ENCODE measurements around the gene ATP2C2. TPM values are rescaled to one million over a fixed set of nuclear protein-coding genes. Genes with fewer than 3 reads are reported as not detected.

Gene ATP2C2
- total and polyA plus RNA-seq, 9 of the 15 experiments (the other 6 are each of a cell fraction or from before 2014, with no cell fraction given): 0.75 TPM; not detected in 8

DNA sequence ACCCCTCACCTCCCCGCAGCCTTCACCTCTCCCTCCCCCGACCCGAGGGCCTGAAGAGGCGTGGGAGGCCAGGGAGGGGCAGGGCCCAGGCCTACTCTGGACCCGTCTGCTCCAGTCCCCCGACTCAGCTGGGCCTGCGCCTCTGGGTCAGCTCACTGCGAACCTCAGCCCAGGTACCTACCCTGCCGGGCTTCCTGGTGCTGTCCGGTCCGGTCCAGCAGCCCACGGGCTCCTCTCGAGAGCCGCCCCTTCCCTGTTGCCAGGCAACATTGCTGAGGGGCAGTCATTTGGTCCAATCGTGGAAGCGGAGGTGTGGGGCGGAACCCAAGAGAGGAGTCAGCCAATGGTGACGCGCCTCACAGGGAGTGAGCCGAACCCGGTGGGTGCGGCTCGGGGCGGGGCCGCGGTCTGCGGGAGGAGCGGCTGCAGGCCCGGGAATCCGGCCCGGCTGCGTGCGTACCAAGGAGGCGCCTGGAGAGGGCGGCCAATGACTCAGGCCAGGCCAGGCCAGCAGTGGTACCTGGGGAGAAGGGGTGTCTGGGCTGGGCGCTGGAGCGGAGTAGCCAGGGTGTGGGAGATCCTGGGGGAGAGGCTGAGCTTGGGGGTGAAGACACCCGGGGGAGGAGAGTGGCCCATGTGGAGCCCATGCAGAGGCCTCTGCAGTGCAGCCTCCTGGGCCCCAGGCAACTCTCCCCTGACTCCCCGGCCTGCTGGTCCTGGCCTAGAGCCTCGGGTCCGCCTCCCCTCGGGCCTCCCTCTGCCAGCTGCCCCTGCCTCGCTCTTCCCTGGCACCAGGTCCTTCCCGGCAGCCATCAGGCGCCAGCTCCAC, 136.3 kb downstream of the ATP2C2 start, which contains the start of gene MEAK7 (continued):
- TF ChIP-seq RERE (CRISPR knock-in tag; IDR thresholded peaks at IDR 0.05; ENCODE audit: borderline replicate concordance) (no peak), DACH1 (IDR thresholded peaks at IDR 0.05; ENCODE audit: partially characterized antibody) (no peak), SAFB (IDR thresholded peaks at IDR 0.05; ENCODE audit: borderline replicate concordance, low read depth, low read length) (no peak), ZNF253 (CRISPR knock-in tag; conservative IDR thresholded peaks at IDR 0.05) (no peak), FIP1L1 (IDR thresholded peaks at IDR 0.05; ENCODE audit: low read depth, low read length, poor library complexity, severe bottlenecking) (peak; percentile 68), PCBP2 (IDR thresholded peaks at IDR 0.05; ENCODE audit: low read depth, low read length, poor library complexity, severe bottlenecking) (no peak), JUN (IDR thresholded peaks at IDR 0.05; ENCODE audit: borderline replicate concordance, low read depth, low read length) (peak; percentile 61), JUN (CRISPR knock-in tag; IDR thresholded peaks at IDR 0.05; ENCODE audit: borderline replicate concordance) (peak; percentile 77; the same call in 1 of the 2 replicates), FOXK2 (conservative IDR thresholded peaks at IDR 0.05 in 1 of 2, IDR thresholded peaks at IDR 0.05 in 1 of 2; ENCODE audit: low read depth in 2 of 2) (peak; percentile 22 to 58; a peak in 1 of 4 replicates), PYGO2 (tag; IDR thresholded peaks at IDR 0.05) (no peak), SLC30A9 (CRISPR knock-in tag; IDR thresholded peaks at IDR 0.05) (no peak), GATA2 (CRISPR knock-in tag; IDR thresholded peaks at IDR 0.05) (no peak), ZNF551 (CRISPR knock-in tag; IDR thresholded peaks at IDR 0.05) (no peak), MEF2D (tag; conservative IDR thresholded peaks at IDR 0.05; ENCODE audit: low read depth) (no peak), ZNF140 (CRISPR knock-in tag; IDR thresholded peaks at IDR 0.05) (no peak), ZBED1 (IDR thresholded peaks at IDR 0.05) (no peak)
- TF ChIP-seq, protein P1, sequence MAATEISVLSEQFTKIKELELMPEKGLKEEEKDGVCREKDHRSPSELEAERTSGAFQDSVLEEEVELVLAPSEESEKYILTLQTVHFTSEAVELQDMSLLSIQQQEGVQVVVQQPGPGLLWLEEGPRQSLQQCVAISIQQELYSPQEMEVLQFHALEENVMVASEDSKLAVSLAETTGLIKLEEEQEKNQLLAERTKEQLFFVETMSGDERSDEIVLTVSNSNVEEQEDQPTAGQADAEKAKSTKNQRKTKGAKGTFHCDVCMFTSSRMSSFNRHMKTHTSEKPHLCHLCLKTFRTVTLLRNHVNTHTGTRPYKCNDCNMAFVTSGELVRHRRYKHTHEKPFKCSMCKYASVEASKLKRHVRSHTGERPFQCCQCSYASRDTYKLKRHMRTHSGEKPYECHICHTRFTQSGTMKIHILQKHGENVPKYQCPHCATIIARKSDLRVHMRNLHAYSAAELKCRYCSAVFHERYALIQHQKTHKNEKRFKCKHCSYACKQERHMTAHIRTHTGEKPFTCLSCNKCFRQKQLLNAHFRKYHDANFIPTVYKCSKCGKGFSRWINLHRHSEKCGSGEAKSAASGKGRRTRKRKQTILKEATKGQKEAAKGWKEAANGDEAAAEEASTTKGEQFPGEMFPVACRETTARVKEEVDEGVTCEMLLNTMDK (IDR thresholded peaks at IDR 0.05; ENCODE audit: borderline replicate concordance, insufficient read depth, low read depth, low read length, poor library complexity, severe bottlenecking): no peak
- TF ChIP-seq, protein P2, sequence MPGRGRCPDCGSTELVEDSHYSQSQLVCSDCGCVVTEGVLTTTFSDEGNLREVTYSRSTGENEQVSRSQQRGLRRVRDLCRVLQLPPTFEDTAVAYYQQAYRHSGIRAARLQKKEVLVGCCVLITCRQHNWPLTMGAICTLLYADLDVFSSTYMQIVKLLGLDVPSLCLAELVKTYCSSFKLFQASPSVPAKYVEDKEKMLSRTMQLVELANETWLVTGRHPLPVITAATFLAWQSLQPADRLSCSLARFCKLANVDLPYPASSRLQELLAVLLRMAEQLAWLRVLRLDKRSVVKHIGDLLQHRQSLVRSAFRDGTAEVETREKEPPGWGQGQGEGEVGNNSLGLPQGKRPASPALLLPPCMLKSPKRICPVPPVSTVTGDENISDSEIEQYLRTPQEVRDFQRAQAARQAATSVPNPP (IDR thresholded peaks at IDR 0.05; ENCODE audit: borderline replicate concordance, insufficient read depth, insufficient read length): no peak

Measured in K562 (cell line).